GM19099 (cell line): Measurements from ENCODE around the gene MYL7.

Experiments used
- POLR2A ChIP-seq: IDR thresholded peaks from 3 replicates; pipeline ENCODE4 v1.6.1; 2011; ENCODE audit warnings: low read depth; ENCODE audit not compliant: insufficient read length; ENCODE audit errors: extremely low read depth

MYL7 gene

DNA sequence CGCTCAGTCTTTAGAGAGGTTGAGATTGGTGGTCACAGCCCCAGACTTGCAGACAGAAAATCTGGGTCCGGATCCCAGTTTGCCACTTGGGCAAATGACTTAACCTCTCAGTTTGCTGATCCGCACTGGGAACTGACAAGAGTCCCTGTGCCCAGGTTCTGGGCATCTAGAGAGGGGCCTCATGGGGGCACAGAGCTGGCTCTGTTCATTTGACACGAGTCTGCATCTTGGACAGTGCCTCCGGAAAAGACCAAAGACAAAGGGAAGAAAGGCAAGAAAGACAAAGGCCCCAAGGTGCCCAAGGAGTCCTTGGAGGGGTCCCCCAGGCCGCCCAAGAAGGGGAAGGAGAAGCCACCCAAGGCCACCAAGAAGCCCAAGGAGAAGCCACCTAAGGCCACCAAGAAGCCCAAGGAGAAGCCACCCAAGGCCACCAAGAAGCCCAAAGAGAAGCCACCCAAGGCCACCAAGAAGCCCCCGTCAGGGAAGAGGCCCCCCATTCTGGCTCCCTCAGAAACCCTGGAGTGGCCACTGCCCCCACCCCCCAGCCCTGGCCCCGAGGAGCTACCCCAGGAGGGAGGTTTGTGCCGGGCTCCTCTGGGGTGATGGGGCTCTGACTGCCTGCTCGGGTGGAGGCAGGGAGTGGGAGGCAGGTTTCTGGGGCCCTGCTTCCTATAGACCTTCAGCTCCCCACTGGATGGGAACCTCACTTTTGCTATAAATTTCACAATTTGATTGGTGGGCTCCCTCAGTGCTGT is 34.6 kb downstream of the MYL7 start:
- TF ChIP-seq POLR2A = no peak

DNA sequence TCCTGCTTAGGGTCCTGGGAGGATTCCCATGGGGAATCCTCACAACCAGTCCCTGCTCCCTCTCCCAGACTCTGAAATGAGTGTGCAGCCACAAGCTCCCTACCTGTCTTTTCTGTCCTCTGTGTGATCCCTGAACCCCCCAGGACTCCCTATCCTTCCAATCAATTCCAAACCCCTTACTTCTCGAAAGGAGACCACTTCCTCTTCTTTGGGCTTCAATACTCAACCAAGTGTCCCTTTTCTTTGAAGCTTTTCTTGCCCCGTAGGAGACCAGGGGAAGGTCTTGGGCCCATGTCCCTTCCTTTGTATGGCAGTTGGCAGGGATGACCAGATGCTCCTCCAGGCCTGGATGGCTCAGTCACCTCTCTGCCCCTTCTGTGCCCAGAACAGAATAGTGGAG is 35.3 kb downstream of the MYL7 start:
- TF ChIP-seq POLR2A = no peak

DNA sequence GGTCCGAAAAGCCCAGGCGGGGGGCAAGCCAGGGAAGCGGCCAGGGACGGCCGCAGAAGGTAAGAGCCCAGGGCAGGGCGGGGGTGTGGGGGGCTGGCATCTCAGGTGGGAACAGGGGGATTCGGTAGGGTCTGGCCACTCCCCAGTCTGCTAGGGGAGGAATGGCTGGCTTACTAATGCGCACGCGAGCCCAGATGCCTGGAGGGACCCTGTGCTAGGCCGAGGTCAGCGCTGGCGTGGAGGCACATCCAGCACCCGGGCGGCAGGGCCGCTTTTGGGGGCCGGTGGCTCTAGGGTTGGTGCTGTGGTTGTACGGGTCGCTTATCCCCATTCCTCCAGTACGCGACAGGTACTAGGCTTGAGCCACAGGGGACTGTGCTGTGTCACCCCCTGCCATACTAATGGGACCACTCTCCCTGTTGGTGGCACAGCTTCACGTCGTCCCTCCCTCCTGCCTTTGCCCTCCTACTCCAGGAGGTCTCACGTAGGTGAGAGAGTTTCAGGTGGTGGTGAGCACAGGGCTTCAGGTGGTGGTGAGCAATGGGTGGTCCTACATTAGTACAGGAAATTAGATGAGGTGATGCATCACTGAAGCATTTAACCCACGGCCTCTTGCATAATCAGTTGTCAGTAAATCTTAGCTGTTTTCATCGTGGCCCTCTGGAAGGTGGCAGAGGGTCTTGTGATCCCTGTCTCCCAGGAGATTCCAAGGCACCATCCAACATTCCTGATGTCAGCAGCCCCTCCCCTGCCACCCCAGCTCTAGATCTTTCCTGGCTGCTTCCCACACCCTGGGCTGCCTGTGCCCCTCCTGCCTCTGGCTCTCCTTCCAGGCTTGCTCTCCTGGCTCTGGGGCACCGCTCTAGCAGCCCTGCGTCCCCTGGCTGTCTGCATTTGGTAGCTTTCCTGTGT is 36.0 kb downstream of the MYL7 start:
- TF ChIP-seq POLR2A = no peak

DNA sequence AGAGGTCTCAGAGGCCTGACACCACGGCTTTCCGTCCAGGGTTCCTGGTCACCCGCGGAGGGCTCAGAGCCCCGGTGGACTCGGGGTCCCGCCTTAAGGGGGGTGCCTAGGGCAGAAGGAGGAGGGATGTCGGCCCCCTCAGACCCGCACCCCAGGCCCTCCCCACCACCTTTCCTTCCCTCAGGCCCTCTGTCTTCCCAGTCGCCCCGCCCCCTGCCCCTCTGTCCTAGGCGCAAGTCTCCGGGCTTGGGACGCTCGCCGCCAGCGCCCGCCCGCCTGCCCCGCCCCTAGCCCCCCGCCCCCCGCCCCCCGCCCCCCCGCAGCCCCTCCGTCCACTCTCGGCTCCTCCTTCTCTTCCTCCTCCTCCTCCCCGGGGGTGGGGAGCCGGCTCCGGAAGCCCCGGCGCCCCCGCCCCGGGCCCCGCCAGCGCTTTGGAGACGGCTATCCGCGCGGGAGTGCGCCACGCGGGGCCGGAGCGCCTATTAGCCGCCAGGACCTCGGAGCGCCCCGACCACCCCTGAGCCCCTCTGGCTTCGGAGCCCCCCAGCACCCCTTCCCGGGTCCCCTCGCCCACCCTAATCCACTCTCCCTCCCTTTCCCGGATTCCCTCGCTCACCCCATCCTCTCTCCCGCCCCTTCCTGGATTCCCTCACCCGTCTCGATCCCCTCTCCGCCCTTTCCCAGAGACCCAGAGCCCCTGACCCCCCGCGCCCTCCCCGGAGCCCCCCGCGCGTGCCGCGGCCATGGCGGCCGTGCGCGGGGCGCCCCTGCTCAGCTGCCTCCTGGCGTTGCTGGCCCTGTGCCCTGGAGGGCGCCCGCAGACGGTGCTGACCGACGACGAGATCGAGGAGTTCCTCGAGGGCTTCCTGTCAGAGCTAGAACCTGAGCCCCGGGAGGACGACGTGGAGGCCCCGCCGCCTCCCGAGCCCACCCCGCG is 36.9 kb downstream of the MYL7 start, which contains the start of gene AEBP1:
Gene AEBP1, plus strand, starts transcription at position 423 of the 937 bp plus-strand sequence. Its CDS starts 321 bp downstream, at position 744.
- TF ChIP-seq POLR2A = no peak

DNA sequence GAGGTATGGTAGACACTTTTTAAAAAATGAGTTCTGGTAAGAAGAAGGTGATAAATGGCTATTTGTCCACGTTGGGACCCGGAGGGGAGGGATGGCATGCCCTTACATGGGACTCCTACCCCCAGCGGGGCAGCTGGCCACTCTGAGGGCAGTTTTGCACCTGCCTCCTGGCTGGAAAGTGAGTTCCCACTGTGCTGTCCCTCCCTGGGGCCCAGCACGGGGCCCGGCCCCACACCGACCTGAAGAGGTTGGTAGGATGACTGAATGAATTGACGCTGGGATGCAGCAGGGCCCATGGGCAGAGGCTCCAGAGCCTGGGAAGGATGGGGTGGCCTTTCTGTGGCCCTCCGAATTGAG is 37.6 kb downstream of the MYL7 start:
- TF ChIP-seq POLR2A = no peak

DNA sequence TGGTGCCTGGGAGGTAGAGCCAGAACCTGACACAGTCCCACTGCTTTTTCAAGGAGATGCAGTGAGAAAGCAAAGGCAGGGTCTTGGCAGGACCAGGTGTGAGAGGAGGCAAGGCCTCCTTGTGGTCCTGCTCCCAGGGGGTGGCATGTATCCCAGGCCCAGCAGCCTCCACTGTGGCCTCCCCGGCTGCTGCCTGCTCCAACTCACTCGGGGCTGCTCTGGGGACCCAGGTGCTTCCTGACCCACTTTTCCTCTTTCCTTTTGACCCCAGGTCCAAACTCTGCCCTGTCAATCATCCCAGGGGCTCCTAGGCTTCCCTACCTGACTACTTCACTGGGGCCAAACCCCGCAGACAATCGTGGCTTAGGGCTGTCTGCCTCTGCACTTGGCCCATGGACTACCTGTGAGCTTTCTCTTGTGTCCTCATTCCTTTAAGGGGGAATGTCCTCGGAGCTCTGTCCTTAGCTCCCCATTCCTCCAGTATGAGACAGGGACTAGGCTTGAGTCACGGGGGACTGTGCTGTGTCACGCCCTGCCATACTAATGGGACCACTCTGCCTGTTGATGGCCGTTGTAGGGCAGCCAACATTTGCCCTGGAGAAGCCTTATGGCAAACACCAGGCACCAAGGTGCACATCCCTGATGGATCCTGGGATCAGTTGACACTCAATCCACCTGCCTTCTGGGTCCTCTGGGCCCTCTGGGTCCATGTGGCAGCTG is 38.1 kb downstream of the MYL7 start:
- no peak for TF ChIP-seq POLR2A

DNA sequence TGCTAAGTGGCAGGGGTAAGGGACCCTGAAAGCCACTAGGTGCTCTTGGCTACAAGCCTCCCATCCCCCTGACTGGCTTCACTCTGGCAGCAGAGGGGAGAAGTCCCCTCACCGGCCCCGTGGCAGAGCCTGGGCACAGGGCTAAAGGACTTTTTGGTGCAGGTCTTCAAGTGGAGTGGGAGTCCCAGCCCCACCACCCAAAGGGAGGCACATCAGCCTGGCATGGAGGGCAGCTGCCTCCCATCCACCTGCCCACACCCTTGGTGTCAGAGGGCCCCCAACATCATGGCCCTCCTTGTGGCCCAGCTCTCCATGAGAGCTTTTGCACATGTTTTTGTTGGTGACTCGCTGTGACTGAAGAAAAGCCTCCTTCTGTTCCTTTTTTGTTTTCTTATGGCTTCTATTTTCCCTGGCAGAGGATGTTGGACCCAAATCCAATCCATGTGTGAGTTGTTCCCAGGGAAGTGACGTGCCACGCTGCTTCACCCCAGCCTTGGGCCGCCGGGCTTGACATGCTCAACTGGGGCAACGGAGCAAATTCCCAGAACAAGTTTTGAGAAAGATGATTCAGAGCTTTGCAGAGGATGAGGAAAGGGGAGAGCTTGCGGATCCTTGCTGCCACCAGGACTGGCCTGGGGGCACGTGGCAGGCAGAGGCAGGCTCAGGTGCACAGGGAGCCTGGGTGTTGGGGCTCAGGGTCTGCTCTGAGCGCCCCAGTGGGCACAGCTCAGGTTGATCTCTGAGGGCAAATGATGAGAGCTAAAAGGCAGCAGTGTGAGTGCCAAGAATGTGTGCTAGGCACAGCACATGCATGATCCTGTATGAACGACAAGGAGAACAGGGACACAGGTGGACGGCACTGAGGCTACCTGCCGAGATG is 38.9 kb downstream of the MYL7 start:
- no peak for TF ChIP-seq POLR2A

DNA sequence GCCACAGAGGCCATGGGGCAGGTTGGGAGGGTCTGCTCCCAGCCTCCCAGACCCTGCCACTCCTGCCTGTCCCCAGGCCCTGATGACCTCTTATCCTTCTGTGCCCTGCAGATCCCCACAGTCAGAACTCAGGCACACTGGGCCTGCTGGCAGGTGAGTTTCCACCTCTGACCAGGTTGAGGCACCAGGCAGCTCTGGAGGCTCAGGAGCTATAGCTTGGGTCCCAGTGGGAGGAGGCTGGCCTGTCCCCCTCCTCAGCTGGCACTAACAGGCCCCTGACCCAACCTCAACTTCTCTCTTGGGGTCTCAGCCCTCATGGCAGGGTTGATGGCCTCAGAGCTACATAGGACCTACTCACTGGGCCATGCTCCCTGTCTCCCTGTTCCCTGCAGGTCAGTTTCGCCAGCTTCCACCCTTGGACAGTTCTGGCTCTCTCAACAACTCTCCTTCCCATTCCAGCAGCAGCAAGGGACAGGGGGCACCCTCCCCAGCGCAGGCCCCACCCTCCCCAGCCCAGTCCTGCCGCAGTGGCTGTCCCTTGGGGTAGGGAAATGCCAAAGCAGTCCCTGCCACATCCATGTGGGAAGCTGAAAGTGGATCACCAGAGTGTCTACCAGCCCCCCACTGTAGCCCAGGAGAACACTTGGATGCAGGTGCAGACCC is 39.7 kb downstream of the MYL7 start:
- TF ChIP-seq POLR2A = no peak

DNA sequence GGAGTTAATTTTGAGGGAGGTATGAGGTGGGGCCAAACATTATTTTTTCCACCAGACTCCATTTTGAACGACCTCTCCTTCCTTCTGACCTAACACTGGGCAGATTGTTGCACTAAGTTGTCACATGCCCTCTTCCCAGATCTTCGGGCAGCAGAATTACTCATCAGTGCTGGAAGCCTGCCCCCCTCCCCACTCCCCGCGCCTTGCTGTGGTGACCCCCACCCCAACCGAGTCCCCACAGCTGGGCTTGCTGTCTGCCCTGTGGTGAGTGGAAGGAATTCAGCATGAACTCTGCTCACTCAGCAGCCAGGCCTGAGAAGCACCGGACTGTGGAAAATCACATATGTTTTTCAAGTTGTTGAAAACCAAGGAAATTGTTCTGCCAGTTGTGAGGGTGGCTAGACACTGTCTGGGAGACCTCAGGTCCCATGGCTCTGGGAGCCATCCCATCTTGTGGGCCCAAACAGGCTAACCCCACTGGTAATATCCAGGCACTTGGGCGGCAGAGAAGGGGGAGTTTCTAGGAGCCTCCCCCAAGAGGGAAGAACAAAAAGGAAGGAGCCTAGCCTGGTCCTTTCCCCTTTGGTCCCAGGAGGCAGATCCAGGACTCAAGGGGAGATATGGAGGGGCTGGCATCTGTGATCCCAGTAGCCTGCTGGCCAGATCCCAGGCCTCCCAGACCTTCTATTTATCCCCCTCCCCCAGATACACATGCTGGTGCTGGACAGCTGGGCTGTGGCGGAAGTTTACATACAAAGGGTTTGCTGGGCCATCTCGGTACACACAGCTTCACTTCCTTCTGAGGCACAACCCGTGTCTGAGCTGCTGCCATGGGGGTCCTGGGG is 40.5 kb downstream of the MYL7 start:
- TF ChIP-seq POLR2A = no peak

DNA sequence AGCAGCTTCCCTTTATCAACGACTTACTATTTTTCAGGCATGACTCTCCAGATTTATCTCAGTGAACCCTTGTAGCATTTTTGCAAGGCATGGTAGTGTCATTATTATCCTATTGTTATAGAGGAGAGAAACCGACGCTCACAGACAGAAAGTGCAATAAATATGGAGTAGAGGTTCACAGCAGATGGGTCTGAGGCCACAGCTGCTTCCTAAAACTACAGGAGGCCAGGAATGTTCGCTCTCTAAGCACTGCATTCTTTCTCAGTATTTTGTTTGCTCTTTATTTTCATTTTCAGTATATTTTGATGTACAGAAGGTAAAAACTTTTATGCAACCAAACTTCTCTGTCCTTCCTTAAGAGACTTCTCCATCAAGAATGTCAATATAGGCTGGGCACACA is 41.5 kb downstream of the MYL7 start:
- no peak for TF ChIP-seq POLR2A

DNA sequence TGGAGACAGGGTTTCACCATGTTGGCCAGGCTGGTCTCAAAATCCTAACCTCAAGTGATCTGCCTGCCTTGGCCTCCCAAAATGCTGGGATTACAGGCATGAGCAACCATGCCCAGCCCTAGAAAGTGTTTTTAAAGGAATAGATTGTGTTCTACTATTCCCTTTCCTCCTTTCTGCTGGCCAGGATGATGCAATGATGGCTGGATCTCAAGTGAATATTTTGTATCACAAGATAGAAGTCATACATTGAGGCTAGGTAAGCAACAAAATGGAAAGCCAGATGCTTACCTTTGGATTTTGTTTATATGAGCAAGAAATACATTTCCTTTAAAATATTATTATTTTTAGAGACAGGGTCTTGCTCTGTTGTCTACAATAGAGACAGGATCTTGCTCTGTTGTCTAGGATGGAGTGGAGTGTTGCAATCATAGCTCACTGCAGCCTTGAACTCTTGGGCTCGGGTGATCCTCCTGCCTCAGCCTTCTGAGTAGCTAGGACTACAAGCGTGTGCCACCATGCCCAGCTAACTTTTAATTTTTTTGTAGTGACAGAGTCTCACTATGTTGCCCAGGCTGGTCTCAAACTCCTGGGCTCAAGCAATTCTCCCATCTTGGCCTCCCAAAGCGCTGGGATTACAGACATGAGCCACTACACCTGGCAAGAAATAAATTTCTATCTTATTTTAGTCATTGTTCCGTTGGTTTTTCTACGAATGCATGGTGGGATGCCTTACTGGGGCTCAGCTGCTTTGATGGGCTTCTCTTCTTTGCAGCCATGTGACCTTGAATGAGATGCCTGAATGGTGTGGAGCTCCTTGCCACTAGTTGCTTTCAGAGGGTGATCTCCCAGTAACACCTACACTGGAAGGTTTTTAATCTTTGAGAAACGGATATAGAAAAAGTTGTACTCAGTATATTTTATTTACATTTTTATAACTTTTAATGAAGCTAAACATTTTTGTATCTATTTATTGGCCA is 42.8 kb downstream of the MYL7 start:
- TF ChIP-seq POLR2A = no peak
